IPS-20b (cell line): ENCODE data around the gene NELFB.
"Not testable (repeated sequence)": the region's sequence is repeated elsewhere in the genome, so short reads cannot be mapped to it uniquely, and the experiment has no call there.

Experiments used
- H3K27ac ChIP-seq: one replicate; pipeline ENCODE4 v1.5.1; 2013; ENCODE audit warnings: low read length
- H3K27me3 ChIP-seq: 2 replicates; pipeline ENCODE4 v1.6.1; 2013; ENCODE audit warnings: mild to moderate bottlenecking, low read length, inconsistent platforms; ENCODE audit not compliant: insufficient read depth
- H3K36me3 ChIP-seq: 2 replicates; pipeline ENCODE4 v1.6.1; 2013; ENCODE audit warnings: low read depth, mild to moderate bottlenecking, inconsistent platforms, low read length, moderate library complexity; ENCODE audit not compliant: insufficient read depth
- H3K4me1 ChIP-seq: 2 replicates; pipeline ENCODE4 v1.6.1; 2013; ENCODE audit warnings: mild to moderate bottlenecking, control low read depth, inconsistent platforms, low read length, moderate library complexity; ENCODE audit not compliant: insufficient read depth
- H3K4me3 ChIP-seq: 2 replicates; pipeline ENCODE4 v1.5.1; 2013; ENCODE audit warnings: mild to moderate bottlenecking, low read length, inconsistent platforms
- H3K9ac ChIP-seq: 2 replicates; pipeline ENCODE4 v1.6.1; 2013; ENCODE audit warnings: low read depth, mild to moderate bottlenecking, inconsistent platforms, low read length, moderate library complexity
- H3K9me3 ChIP-seq: 2 replicates; pipeline ENCODE4 v1.6.1; 2013; ENCODE audit warnings: mild to moderate bottlenecking, low read depth, low read length, inconsistent platforms; ENCODE audit not compliant: insufficient read depth

The NELFB gene

GRCh38 chr9:137240318-137240840, 14.7 kb upstream of the NELFB start:
- Histone ChIP-seq H3K9me3 (no peaks in the 10 kb centered on the region), H3K27me3 (no peaks in the 10 kb centered on the region), H3K36me3 (peaks cover 21% of the 10 kb centered on the region), H3K9ac (peak overlapping the region; percentile 86; the same call in 1 of the 2 replicates), H3K4me3 (peak overlapping the region; percentile 85), H3K4me1 (peaks cover 10% of the 10 kb centered on the region), H3K27ac (peak overlapping the region; percentile 46)

DNA sequence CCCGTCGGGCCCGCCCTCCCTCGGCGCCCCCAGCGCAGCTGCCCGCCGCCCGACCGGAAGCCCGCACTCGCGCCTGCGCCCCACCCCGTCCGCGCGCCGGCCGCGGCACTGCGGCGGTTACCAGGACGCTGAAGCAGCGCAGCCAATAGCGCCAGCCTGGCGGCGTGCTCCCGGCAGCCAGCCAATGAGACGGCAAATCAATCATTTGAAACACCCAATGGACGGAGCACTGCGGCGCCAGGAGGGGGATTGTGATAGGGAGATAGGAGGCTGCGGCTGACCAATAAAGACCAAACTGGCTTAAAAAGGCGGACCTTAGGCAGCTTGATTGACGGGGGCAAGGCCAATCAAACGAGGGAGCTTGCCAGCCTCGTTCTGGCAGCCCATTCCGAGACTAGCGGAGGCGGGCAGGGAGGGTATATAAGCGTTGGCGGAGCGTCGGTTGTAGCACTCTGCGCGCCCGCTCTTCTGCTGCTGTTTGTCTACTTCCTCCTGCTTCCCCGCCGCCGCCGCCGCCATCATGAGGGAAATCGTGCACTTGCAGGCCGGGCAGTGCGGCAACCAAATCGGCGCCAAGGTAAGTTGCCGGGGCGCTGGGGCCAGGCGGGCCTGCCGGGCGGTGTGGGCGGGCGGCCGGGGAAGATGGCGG, 14.2 kb upstream of the NELFB start, which contains the start of gene TUBB4B:
TUBB4B (plus strand) TSS at position 447 of the 649 bp plus-strand sequence; CDS start at position 521, 74 bp downstream.
- peak within 1 kb of the TSS; percentile 46 for H3K27ac ChIP-seq
- H3K36me3 ChIP-seq = peaks cover 21% of the 10 kb centered on the region
- H3K9me3 ChIP-seq = no peaks in the 10 kb centered on the region

GRCh38 chr9:137241490-137242268, 13.4 kb upstream of the NELFB start:
- H3K36me3 ChIP-seq = peaks cover 21% of the 10 kb centered on the region
- peaks cover 10% of the 10 kb centered on the region for H3K4me1 ChIP-seq
- peak overlapping the region; percentile 79 for H3K4me3 ChIP-seq
- no peaks in the 10 kb centered on the region for H3K9me3 ChIP-seq
- no peaks in the 10 kb centered on the region for H3K27me3 ChIP-seq
- H3K9ac ChIP-seq = peak overlapping the region; percentile 71
- no peak overlapping the region for H3K27ac ChIP-seq

More for the DNA sequence above, 14.2 kb upstream of the NELFB start, which contains the start of gene TUBB4B:
- Histone ChIP-seq H3K27me3 (no peaks in the 10 kb centered on the region), H3K4me3 (peak within 1 kb of the TSS; percentile 85), H3K9ac (peak within 1 kb of the TSS; percentile 86), H3K4me1 (peaks cover 10% of the 10 kb centered on the region)

DNA sequence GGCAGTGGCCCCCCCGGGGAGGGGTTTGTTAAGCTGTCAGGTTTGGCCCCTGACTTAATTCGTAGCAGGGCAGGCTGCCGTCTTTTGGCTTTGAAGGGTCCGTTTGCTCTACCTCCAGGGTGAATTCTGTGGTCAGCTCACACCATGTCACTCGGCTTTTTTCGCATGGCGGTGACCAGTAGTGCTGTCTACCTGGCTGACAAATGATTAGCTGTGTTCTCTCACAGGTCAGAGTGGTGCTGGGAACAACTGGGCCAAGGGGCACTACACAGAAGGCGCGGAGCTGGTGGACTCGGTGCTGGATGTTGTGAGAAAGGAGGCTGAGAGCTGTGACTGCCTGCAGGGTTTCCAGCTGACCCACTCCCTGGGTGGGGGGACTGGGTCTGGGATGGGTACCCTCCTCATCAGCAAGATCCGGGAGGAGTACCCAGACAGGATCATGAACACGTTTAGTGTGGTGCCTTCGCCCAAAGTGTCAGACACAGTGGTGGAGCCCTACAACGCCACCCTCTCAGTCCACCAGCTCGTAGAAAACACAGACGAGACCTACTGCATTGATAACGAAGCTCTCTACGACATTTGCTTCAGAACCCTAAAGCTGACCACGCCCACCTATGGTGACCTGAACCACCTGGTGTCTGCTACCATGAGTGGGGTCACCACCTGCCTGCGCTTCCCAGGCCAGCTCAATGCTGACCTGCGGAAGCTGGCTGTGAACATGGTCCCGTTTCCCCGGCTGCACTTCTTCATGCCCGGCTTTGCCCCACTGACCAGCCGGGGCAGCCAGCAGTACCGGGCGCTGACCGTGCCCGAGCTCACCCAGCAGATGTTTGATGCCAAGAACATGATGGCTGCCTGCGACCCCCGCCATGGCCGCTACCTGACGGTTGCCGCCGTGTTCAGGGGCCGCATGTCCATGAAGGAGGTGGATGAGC, 12.6 kb upstream of the NELFB start:
- Histone ChIP-seq H3K4me1 (peaks cover 5% of the 10 kb centered on the region), H3K27ac (no peak overlapping the region), H3K36me3 (peaks cover 21% of the 10 kb centered on the region), H3K9me3 (no peaks in the 10 kb centered on the region), H3K9ac (peak overlapping the region; percentile 71; the same call in 1 of the 2 replicates), H3K27me3 (no peaks in the 10 kb centered on the region), H3K4me3 (peak overlapping the region; percentile 79)

DNA sequence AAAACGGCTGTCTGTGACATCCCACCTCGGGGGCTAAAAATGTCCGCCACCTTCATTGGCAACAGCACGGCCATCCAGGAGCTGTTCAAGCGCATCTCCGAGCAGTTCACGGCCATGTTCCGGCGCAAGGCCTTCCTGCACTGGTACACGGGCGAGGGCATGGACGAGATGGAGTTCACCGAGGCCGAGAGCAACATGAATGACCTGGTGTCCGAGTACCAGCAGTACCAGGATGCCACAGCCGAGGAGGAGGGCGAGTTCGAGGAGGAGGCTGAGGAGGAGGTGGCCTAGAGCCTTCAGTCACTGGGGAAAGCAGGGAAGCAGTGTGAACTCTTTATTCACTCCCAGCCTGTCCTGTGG, 11.9 kb upstream of the NELFB start:
- H3K27ac ChIP-seq, H3K4me3 ChIP-seq, H3K27me3 ChIP-seq, H3K9me3 ChIP-seq, H3K4me1 ChIP-seq, H3K9ac ChIP-seq: not testable (repeated sequence)
- peaks cover 21% of the 10 kb centered on the region for H3K36me3 ChIP-seq

DNA sequence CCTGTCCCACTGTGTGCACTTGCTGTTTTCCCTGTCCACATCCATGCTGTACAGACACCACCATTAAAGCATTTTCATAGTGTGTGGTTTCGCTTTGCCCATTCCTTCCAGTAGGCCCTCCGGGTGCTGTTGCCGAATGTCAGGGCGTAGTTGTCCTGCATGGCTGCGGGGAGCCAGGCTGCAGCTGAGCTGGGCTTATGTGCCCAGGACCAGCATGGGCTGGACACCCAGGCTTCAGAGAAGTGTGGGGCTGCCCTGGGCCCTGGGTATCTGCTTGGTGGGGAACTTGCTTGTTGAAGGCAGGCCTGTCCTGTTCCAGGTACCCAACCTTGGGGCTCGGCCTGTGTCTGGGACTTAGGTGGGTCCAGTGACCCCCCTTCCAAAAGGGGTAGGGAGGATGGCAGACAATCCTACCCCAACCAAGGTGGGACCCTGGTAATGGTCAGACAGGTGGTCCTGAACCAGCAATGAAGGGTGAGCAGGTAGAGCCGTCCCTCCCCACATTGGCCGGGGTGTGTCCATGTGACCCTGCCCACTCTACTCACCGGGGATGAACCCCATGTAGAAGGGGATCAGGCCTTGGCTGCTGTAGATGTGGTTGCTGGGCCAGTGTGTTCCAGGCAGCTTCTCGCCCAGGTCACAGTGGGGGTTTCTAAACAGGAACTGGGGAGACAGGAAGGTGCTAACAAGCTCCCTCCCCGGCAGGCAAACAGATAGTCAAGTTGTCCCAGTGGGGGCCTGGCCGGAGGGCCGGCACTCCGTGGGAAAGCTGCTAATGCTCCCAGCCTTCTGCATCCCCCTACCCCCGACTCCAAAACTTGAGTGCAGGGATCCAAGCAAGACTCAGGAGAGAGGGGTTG, 11.3 kb upstream of the NELFB start:
- Histone ChIP-seq H3K4me1 (peaks cover 5% of the 10 kb centered on the region), H3K9ac (no peak overlapping the region), H3K36me3 (peaks cover 21% of the 10 kb centered on the region), H3K9me3 (no peaks in the 10 kb centered on the region), H3K27ac (no peak overlapping the region), H3K27me3 (no peaks in the 10 kb centered on the region), H3K4me3 (no peak overlapping the region)

DNA sequence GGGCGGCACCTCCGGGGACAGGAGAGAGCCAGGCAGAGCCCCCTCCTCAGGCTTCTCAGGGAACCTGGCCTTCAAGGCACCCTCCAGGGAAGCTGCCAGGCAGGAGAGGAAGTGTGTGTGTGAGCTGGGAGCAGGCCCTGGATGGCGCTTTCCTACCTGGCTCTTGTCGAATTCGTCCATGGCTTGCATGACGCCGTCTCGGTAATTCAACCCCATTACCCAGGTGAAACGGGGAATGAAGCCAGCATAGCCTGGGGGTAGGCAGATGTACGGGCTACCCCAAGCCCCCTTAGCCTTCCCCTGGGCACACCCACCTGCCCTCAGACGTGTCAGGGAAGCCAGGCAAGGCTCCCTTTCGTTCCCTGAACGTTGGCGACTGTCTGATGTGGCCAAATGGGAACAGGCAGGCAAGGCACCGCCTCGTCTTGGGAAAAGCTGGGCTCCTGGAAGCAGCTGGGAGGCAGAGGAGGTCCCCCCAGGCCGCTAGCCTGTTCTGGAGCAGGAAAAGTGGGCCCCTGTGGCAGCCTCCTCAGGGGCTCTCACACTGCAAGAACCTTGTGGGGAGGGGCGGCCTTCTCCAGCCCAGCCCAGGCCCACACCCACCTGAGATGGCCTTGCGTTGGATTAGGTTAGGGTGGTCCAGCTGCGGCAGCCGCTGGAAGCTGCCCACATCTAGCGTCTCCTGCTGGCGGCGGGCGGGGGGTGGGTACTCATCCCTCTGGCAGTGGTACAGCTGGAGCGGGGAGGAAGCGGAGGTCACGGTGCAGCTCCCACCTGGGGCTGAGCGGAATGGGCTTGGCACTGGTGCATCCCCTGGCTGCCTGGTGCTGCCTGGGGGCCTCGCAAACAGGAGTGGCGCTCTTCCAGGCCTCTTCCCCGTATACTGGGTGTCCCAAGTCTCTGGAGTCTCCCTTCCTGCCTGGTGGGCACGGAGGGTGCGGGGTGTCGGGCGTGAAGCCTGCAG, 10.4 kb upstream of the NELFB start:
- Histone ChIP-seq H3K27ac (no peak overlapping the region), H3K9ac (no peak overlapping the region), H3K27me3 (no peaks in the 10 kb centered on the region), H3K4me1 (peaks cover 5% of the 10 kb centered on the region), H3K4me3 (no peak overlapping the region), H3K9me3 (no peaks in the 10 kb centered on the region), H3K36me3 (peaks cover 21% of the 10 kb centered on the region)

DNA sequence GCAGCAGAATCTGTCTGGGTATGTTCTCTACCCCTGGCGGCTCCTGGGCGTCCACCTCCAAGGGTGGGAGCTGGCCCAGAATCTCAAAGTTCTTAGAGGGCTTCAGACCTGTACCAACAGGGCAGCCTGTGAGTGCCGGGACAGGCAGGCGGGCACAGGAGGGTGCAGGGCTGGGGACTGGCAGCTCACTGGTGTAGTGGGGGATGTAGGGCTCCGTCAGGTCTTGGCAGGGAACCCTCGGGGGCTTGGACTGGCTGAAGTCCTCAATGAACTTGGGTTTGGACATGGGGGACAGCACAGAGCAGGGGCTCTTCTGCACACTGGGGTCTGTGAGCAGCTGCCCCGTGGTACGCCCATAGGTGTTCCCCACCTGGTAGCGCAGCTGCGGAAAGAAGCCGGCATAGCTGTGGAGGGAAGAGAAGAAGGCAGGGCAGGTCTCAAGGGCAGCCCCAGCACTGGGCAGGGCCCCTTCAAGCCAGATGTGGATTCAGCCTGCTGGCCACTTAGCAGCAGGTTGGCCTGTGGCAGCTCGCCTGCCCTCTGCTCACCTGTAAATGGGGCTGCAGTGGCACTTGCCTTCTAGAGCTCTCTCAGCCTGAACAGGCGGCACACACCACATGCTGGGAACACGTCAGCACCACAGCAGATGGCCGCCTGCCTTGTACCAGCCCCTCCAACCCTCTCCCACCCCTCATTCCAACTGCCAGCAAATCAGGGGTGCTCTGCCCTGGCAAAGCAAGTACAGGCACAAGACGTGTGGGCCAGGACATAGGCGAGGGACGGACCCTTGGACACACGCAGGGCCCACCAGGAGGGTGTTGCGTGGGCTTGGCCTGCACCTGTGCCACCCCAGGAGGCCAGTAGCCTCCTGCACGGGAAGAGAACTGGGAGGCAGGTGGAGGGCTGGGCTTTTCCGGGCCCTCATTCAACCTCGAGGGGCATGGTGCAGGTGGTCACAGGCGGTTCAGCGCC, 9.4 kb upstream of the NELFB start:
- no peak overlapping the region for H3K9ac ChIP-seq
- H3K27me3 ChIP-seq = no peaks in the 10 kb centered on the region
- H3K36me3 ChIP-seq = peaks cover 21% of the 10 kb centered on the region
- H3K4me1 ChIP-seq = peaks cover 5% of the 10 kb centered on the region
- H3K4me3 ChIP-seq = no peak overlapping the region
- no peaks in the 10 kb centered on the region for H3K9me3 ChIP-seq
- no peak overlapping the region for H3K27ac ChIP-seq

DNA sequence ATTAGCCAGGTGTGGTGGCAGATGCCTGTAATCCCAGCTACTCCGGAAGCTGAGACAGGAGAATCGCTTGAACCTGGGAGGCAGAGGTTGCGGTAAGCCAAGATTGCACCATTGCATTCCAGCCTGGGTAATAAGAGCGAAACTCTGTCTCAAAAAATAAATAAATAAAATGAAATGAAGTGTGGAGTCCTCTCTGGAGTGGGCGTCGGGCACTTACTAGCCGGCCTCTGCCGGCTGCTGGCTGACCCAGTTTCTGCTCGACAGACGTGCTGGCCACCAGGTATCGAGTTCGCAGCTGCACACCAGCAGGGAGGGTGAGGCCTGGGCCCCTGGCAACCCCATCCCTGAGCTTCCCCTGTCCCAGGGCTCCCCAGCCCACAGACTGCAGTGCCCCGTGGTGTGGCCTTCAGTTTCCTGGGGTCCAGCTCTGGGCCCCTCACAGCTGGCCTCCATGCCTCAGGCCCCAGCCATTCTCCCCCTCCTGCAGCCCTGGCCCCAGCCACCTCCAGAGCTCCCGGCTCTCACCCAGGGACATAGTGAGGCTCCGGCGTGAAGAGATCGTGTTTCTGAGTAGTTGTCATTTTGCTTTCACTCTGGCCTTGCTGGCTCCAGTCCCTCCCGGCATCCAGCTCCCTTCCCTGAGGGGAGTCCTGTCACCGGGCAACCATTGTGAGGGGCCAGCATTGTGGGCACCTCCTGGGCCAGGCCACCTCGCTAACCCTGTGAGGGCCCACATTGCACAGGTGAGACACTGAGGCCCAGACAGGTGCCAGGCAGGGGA, 7.8 kb upstream of the NELFB start:
- H3K27me3 ChIP-seq = no peaks in the 10 kb centered on the region
- H3K27ac ChIP-seq = no peak overlapping the region
- H3K4me3 ChIP-seq = no peak overlapping the region
- H3K4me1 ChIP-seq = peaks cover 8% of the 10 kb centered on the region
- H3K9me3 ChIP-seq = no peaks in the 10 kb centered on the region
- no peak overlapping the region for H3K9ac ChIP-seq
- H3K36me3 ChIP-seq = peaks cover 16% of the 10 kb centered on the region
